Vagina (tissue), 2 donors: ENCODE measurements around the gene VBP1. TPM values are rescaled to one million over a fixed set of nuclear protein-coding genes. Genes with fewer than 3 reads are reported as not detected.

Experiments
- DNase-seq, 2 donors: peaks; one replicate each; pipeline ENCODE4 v3.0.0-alpha.2; 2017; ENCODE audit errors: extremely low spot score in 2 of 2
- H3K27ac ChIP-seq: fragments of 200-600 bp; sonication (generic); one replicate; pipeline ENCODE4 v1.5.1; 2019
- H3K27me3 ChIP-seq: fragments of 200-600 bp; sonication (generic); one replicate; pipeline ENCODE4 v1.5.1; 2019
- H3K36me3 ChIP-seq, 2 donors: fragments of 200-600 bp; sonication (generic); one replicate each; pipeline ENCODE4 v1.5.1; 2017 to 2019
- H3K4me1 ChIP-seq: fragments of 200-600 bp; sonication (generic); one replicate; pipeline ENCODE4 v1.5.1; 2019
- H3K4me3 ChIP-seq, 2 donors: fragments of 200-600 bp; sonication (generic); 1 replicate in 1 of 2; 2 replicates in 1 of 2; pipeline ENCODE4 v1.5.1; 2016 to 2019
- H3K9me3 ChIP-seq: fragments of 200-600 bp; sonication (generic); one replicate; pipeline ENCODE4 v1.5.1; 2019
- CTCF ChIP-seq, 3 experiments: fragments of 450-650 bp in 2 of 3; fragments of 200-600 bp in 1 of 3; sonication (generic) in 1 of 3; IDR thresholded peaks; one replicate each; pipeline ENCODE4 v1.5.1; 2017 to 2019; ENCODE audit warnings: antibody characterized with exemption in 3 of 3, mild to moderate bottlenecking in 2 of 3, moderate library complexity in 2 of 3
- POLR2A ChIP-seq, 2 donors: fragments of 450-650 bp; IDR thresholded peaks; one replicate each; pipeline ENCODE4 v1.6.1; 2017; ENCODE audit warnings: antibody characterized with exemption in 2 of 2, mild to moderate bottlenecking in 2 of 2, moderate library complexity in 2 of 2
- POLR2AphosphoS5 ChIP-seq, 2 donors: sonication (generic); formaldehyde crosslinking; IDR thresholded peaks; one replicate each; pipeline ENCODE4 v1.9.0; 2017; ENCODE audit warnings: antibody characterized with exemption in 2 of 2, mild to moderate bottlenecking in 2 of 2, low read depth in 1 of 2; ENCODE audit not compliant: insufficient read depth in 1 of 2
- intact Hi-C: fragments of 100-400 bp; cut with DNase I; formaldehyde crosslinking; loops from one replicate; pipeline ENCODE4 v1.15.1; 2023
- total RNA-seq: library from RNA; depleted of rRNA; stranded (reverse); fragments of >200 nt; gene quantifications from one replicate; pipeline ENCODE4 v1.2.3, GENCODE V29; 2016

VBP1 gene
- total RNA-seq, 1 donor from 2014 or later, result 16.9 TPM

GRCh38 chrX:155270969-155271368 is 54.7 kb downstream of the VBP1 start:
- Histone ChIP-seq H3K4me3 (no peak overlapping the region), H3K27me3 (no peaks in the 10 kb centered on the region), H3K36me3 (no peaks in the 10 kb centered on the region), H3K9me3 (no peaks in the 10 kb centered on the region), H3K4me1 (no peaks in the 10 kb centered on the region), H3K27ac (no peak overlapping the region)
- intact Hi-C loops, result no loop called here
- TF ChIP-seq CTCF (IDR thresholded peaks at IDR 0.05) (no peak), POLR2A (IDR thresholded peaks at IDR 0.05) (no peak), POLR2AphosphoS5 (IDR thresholded peaks at IDR 0.05; ENCODE audit: insufficient read depth in 1 of 2, low read depth in 1 of 2) (no peak)
- no peak for DNase-seq

- no peaks in the 10 kb centered on the region for H3K27me3 ChIP-seq
- DNase-seq, result no peak
- intact Hi-C loops, result no loop called here
- H3K9me3 ChIP-seq, result no peaks in the 10 kb centered on the region
- H3K27ac ChIP-seq, result no peak overlapping the region
- no peak for TF ChIP-seq POLR2AphosphoS5 (IDR thresholded peaks at IDR 0.05; ENCODE audit: insufficient read depth in 1 of 2, low read depth in 1 of 2)
- TF ChIP-seq CTCF (IDR thresholded peaks at IDR 0.05), result no peak
- TF ChIP-seq POLR2A (IDR thresholded peaks at IDR 0.05), result no peak
- no peak overlapping the region for H3K4me3 ChIP-seq
- no peaks in the 10 kb centered on the region for H3K4me1 ChIP-seq
- H3K36me3 ChIP-seq, result no peaks in the 10 kb centered on the region
These were observed 63.6 kb downstream of the VBP1 start for GRCh38 chrX:155279873-155280272.

Other genes starting within 250 kb of the VBP1 start
- gene F8, start 193.7 kb upstream of the VBP1 start, total RNA-seq, result 5.4 TPM
- gene FUNDC2, start 189.6 kb upstream of the VBP1 start, total RNA-seq, result 53.5 TPM
- gene CMC4, start 145.3 kb upstream of the VBP1 start, total RNA-seq, result 21.9 TPM
- 6.9 TPM for gene MTCP1, start 145.3 kb upstream of the VBP1 start, total RNA-seq
- gene BRCC3, start 145.0 kb upstream of the VBP1 start, total RNA-seq, result 11.5 TPM
- gene RAB39B, start 48.0 kb downstream of the VBP1 start, total RNA-seq, result 0.74 TPM
- 15.5 TPM for gene CLIC2, start 118.2 kb downstream of the VBP1 start, total RNA-seq
- not detected for gene F8A2, start 165.6 kb downstream of the VBP1 start, total RNA-seq
- 5.2 TPM for gene F8A3, start 242.2 kb downstream of the VBP1 start, total RNA-seq